Measurements from ENCODE around the gene RPL9. TPM values are rescaled to one million over a fixed set of nuclear protein-coding genes. Genes with fewer than 3 reads are reported as not detected.

RPL9 gene
- total RNA-seq, 1 donor: 3,884 TPM

- TF ChIP-seq CTCF (IDR thresholded peaks at IDR 0.05; ENCODE audit: insufficient read depth, low read length): no peak
- H3K4me3 ChIP-seq (ENCODE audit: low read depth, low read length): no peak overlapping the region
- DNase-seq (ENCODE audit: low read depth): peak; percentile 55
Measured at GRCh38 chr4:39495446-39496213, 36.9 kb upstream of the RPL9 start.

GRCh38 chr4:39494354-39494753 is 35.6 kb upstream of the RPL9 start:
- no peak overlapping the region for H3K4me3 ChIP-seq (ENCODE audit: low read depth, low read length)
- no peak for DNase-seq (ENCODE audit: low read depth)
- no peak for TF ChIP-seq CTCF (IDR thresholded peaks at IDR 0.05; ENCODE audit: insufficient read depth, low read length)

- no peak for TF ChIP-seq CTCF (IDR thresholded peaks at IDR 0.05; ENCODE audit: insufficient read depth, low read length)
- no peak overlapping the region for H3K4me3 ChIP-seq (ENCODE audit: low read depth, low read length)
- no peak for DNase-seq (ENCODE audit: low read depth)
Measured at GRCh38 chr4:39490322-39490721, 31.6 kb upstream of the RPL9 start.

GRCh38 chr4:39486221-39486804 is 27.6 kb upstream of the RPL9 start:
- TF ChIP-seq CTCF (IDR thresholded peaks at IDR 0.05; ENCODE audit: insufficient read depth, low read length): no peak
- DNase-seq (ENCODE audit: low read depth): no peak
- H3K4me3 ChIP-seq (ENCODE audit: low read depth, low read length): no peak overlapping the region

GRCh38 chr4:39484582-39485272 is 26.0 kb upstream of the RPL9 start:
- no peak for TF ChIP-seq CTCF (IDR thresholded peaks at IDR 0.05; ENCODE audit: insufficient read depth, low read length)
- DNase-seq (ENCODE audit: low read depth): no peak
- H3K4me3 ChIP-seq (ENCODE audit: low read depth, low read length): no peak overlapping the region

- H3K4me3 ChIP-seq (ENCODE audit: low read depth, low read length): no peak overlapping the region
- TF ChIP-seq CTCF (IDR thresholded peaks at IDR 0.05; ENCODE audit: insufficient read depth, low read length): no peak
- no peak for DNase-seq (ENCODE audit: low read depth)
Measured at GRCh38 chr4:39480902-39481695, 22.4 kb upstream of the RPL9 start.

Data from fibroblast of the aortic adventitia (primary cell).